ENCODE results near the gene CDH24. TPM values are rescaled to one million over a fixed set of nuclear protein-coding genes. Genes with fewer than 3 reads are reported as not detected.

The CDH24 gene
- total and polyA plus RNA-seq, 2 of the 8 experiments (the other 6 are each of a cell fraction or from before 2014, with no cell fraction given) = 18.1 to 27.6 TPM

DNA sequence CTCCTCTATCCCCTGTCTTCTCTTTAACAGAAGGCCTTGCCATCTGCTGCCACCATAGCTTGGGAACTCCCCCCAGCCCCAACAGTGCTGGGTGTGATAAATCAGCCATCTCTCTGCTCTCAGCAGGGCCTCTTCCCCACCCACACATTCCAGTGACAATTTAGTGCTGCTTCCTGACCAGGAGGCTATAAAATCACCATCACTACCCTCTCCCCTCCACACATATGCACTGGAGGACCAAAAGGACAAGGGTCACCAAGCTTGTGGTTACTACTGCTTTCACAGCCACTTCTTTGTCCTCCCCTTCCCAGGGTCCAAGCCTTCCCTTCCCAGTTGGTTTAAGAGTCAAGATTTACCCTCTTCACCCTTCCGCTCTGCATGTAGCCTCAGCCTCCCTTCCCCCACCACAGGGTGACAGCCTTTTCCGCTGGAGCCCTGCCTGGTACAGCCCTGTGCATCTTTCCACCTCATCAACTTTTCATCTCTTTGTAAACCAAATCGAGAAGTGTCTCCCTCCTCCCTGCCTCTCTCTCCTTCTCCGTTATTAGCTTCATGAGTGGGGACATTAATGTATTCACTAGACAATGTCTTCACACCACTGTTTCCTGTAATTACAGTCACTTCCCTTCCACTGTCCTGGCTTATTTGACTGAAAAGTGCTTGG lies 32.0 kb downstream of the CDH24 start:
- Histone ChIP-seq H4K5ac (ENCODE audit: insufficient read length, low read depth, low read length) (no peak overlapping the region), H3K36me3 (ENCODE audit: control insufficient read depth in 2 of 4, insufficient read depth in 4 of 4, low read length in 3 of 4) (peaks cover 8 to 34% (median 22%) of the 10 kb centered on the region in 4 experiments; a peak in 7 of 8 replicates), H3K27me3 (replicated peaks in 1 of 4; ENCODE audit: control insufficient read depth in 3 of 4, extremely low read depth in 1 of 4, insufficient read depth in 3 of 4, low read length in 3 of 4) (no peaks in the 10 kb centered on the region), H3K23me2 (ENCODE audit: low read depth, low read length) (no peaks in the 10 kb centered on the region), H4K20me1 (replicated peaks in 1 of 2; ENCODE audit: control insufficient read depth in 1 of 2, insufficient read depth in 2 of 2, low read length in 2 of 2) (peaks cover 2 to 6% of the 10 kb centered on the region in 2 experiments), H3K4me1 (replicated peaks in 1 of 4; ENCODE audit: control insufficient read depth in 3 of 4, insufficient read depth in 4 of 4, low read length in 3 of 4) (peaks cover 0 to 3% (median under 1%) of the 10 kb centered on the region in 4 experiments; a peak in 1 of 7 replicates), H3K4me3 (ENCODE audit: extremely low read depth in 1 of 4, insufficient read depth in 2 of 4, low read depth in 3 of 4, low read length in 4 of 4) (no peak overlapping the region), H3K14ac (ENCODE audit: insufficient read length) (no peak overlapping the region), H3K4ac (replicated peaks; ENCODE audit: insufficient read length, low read depth, low read length) (no peak overlapping the region), H4K8ac (ENCODE audit: extremely low read depth, insufficient read depth, low read length) (no peak overlapping the region), H2BK5ac (ENCODE audit: low read depth, low read length) (no peak overlapping the region), H3K56ac (replicated peaks; ENCODE audit: insufficient read length, low read depth, low read length) (no peak overlapping the region), H3K18ac (ENCODE audit: extremely low read depth, low read length) (no peak overlapping the region), H2BK20ac (ENCODE audit: low read length) (no peak overlapping the region), H2AFZ (ENCODE audit: low read length) (no peak overlapping the region), H3K4me2 (ENCODE audit: insufficient read depth in 1 of 2, low read depth in 2 of 2, low read length in 2 of 2) (no peak overlapping the region; a peak in 1 of 4 replicates), H3K9ac (replicated peaks in 1 of 4; ENCODE audit: extremely low read depth in 1 of 4, low read depth in 3 of 4, low read length in 3 of 4) (peak overlapping the region in 1 of 4 experiments; percentile 10; a peak in 2 of 7 replicates), H3K79me2 (ENCODE audit: control insufficient read depth in 1 of 2, insufficient read depth in 2 of 2, low read length in 2 of 2) (peaks cover 0 to 11% of the 10 kb centered on the region in 2 experiments; a peak in 2 of 4 replicates), H3K23ac (ENCODE audit: insufficient read length) (no peak overlapping the region), H3K27ac (ENCODE audit: low read depth, low read length) (no peak overlapping the region), H3K79me1 (ENCODE audit: low read depth, low read length) (peaks cover 3% of the 10 kb centered on the region; the same call in 1 of the 2 replicates), H4K91ac (replicated peaks; ENCODE audit: insufficient read length, low read length) (no peak overlapping the region), H2BK15ac (ENCODE audit: low read length) (no peak overlapping the region), H2AK5ac (ENCODE audit: low read depth, low read length) (no peak overlapping the region), H3K9me3 (ENCODE audit: insufficient read depth in 2 of 2, low read depth in 1 of 2, low read length in 1 of 2) (no peaks in the 10 kb centered on the region), H2BK12ac (ENCODE audit: low read depth, low read length) (no peak overlapping the region), H2BK120ac (replicated peaks; ENCODE audit: low read depth, low read length) (no peak overlapping the region)
- DNase-seq (ENCODE audit: low read depth in 1 of 2, low spot score in 2 of 2) = no peak
- ChIA-PET POLR2A (ENCODE audit: partially characterized antibody) (interaction anchor here (0.9 to 11.2 kb wide), 12 partner anchors 6 to 91 kb away, joined by 3 to 99 read pairs (median 4); partner anchors contain the start of gene PSMB5), CTCF (ENCODE audit: partially characterized antibody) (interaction anchor here (0.8 to 11.9 kb wide), 12 partner anchors 9 to 84 kb away, joined by 3 to 103 read pairs (median 7); partner anchors contain the start of genes AJUBA and PSMB11)
- FAIRE-seq = no peak
- 86% methylated on average over 4 of the region's 4 CpGs; no CpG with 5 or more reads in 1 of the 2 experiments for WGBS, 2 experiments (ENCODE audit: extremely low coverage in 1 of 2, insufficient coverage in 1 of 2, insufficient read length in 1 of 2, insufficient replicate concordance in 2 of 2, low coverage in 1 of 2, low lambda C conversion rate in 2 of 2, missing lambda C conversion rate in 1 of 2)
- TF ChIP-seq KDM4A (IDR thresholded peaks at IDR 0.05; ENCODE audit: low read depth, low read length, severe bottlenecking) = no peak
- no peak for TF ChIP-seq KDM5A (IDR thresholded peaks at IDR 0.05; ENCODE audit: low read length)
- TF ChIP-seq CTBP2 (IDR thresholded peaks at IDR 0.05; ENCODE audit: borderline replicate concordance, insufficient read depth, insufficient read length, low read length) = no peak
- TF ChIP-seq SP4 (IDR thresholded peaks at IDR 0.05; ENCODE audit: low read length) = no peak
- no peak for TF ChIP-seq NANOG (IDR thresholded peaks at IDR 0.05; ENCODE audit: insufficient read depth, low read depth, low read length, poor library complexity, severe bottlenecking)
- TF ChIP-seq FOSL1 (IDR thresholded peaks at IDR 0.05; ENCODE audit: insufficient read depth, low read depth, low read length) = no peak
- no peak for TF ChIP-seq EGR1 (IDR thresholded peaks at IDR 0.05; ENCODE audit: borderline replicate concordance, low read depth, low read length)
- no peak for TF ChIP-seq JUND (IDR thresholded peaks at IDR 0.05; ENCODE audit: low read length)
- TF ChIP-seq KDM1A (IDR thresholded peaks at IDR 0.05; ENCODE audit: borderline replicate concordance, low read length) = no peak
- TF ChIP-seq SIN3A (conservative IDR thresholded peaks at IDR 0.05 in 1 of 2, IDR thresholded peaks at IDR 0.05 in 1 of 2; ENCODE audit: low read depth in 1 of 2, low read length in 2 of 2) = no peak
- TF ChIP-seq POLR2AphosphoS5 (IDR thresholded peaks at IDR 0.05; ENCODE audit: low read depth, low read length) = no peak; the same call in 1 of the 2 replicates
- TF ChIP-seq YY1 (IDR thresholded peaks at IDR 0.05; ENCODE audit: low read depth, low read length) = no peak

All from H1 (cell line).